ENCODE results near the gene SLC2A4RG. TPM values are rescaled to one million over a fixed set of nuclear protein-coding genes. Genes with fewer than 3 reads are reported as not detected.

The SLC2A4RG gene
- total and polyA plus RNA-seq, 7 experiments from 2014 or later = 3.0 to 136 (median 96.4) TPM

GRCh38 chr20:63759377-63759901, 19.9 kb downstream of the SLC2A4RG start:
- Mint-ChIP-seq H3K36me3 (no peaks in the 10 kb centered on the region), H3K9me3 (peaks cover 0 to 2% (median 0%) of the 10 kb centered on the region in 11 donors), H3K27ac (peak overlapping the region in 1 of 9 donors; percentile 72), H3K27me3 (peaks cover 0 to 33% (median 0%) of the 10 kb centered on the region in 5 donors), H3K4me3 (no peak overlapping the region), H3K4me1 (peaks cover 10 to 20% (median 15%) of the 10 kb centered on the region in 7 donors)
- POLR2A ChIA-PET = no interaction called here
- no peak for DNase-seq
- H3K4me3 ChIP-seq (ENCODE audit: low read length) = no peak overlapping the region
- no peaks in the 10 kb centered on the region for H3K27me3 ChIP-seq (ENCODE audit: control insufficient read depth in 2 of 2, insufficient read depth in 2 of 2, low read length in 2 of 2)
- H3K9me3 ChIP-seq (ENCODE audit: control insufficient read depth in 2 of 3, low read length in 3 of 3) = no peaks in the 10 kb centered on the region
- ATAC-seq = no peak
- H3K36me3 ChIP-seq (ENCODE audit: control insufficient read depth in 2 of 3, insufficient read depth in 3 of 3, low read length in 3 of 3) = no peaks in the 10 kb centered on the region
- intact Hi-C loops (cut with micrococcal nuclease) = no loop called here
- H3K4me1 ChIP-seq (ENCODE audit: control insufficient read depth in 2 of 2, insufficient read depth in 2 of 2, low read length in 2 of 2) = no peaks in the 10 kb centered on the region
- CTCF ChIA-PET = no interaction called here
- H3K27ac ChIP-seq (ENCODE audit: low read depth, low read length) = no peak overlapping the region

- Mint-ChIP-seq H3K36me3 (no peaks in the 10 kb centered on the region), H3K27ac (no peak overlapping the region), H3K4me3 (no peak overlapping the region), H3K4me1 (no peaks in the 10 kb centered on the region), H3K9me3 (no peaks in the 10 kb centered on the region), H3K27me3 (peaks cover 0 to 16% (median 0%) of the 10 kb centered on the region in 5 donors)
- Histone ChIP-seq H3K4me1 (ENCODE audit: control insufficient read depth in 2 of 2, insufficient read depth in 2 of 2, low read length in 2 of 2) (no peaks in the 10 kb centered on the region), H3K36me3 (ENCODE audit: control insufficient read depth in 2 of 3, insufficient read depth in 3 of 3, low read length in 3 of 3) (no peaks in the 10 kb centered on the region), H3K4me3 (ENCODE audit: low read length) (no peak overlapping the region), H3K9me3 (ENCODE audit: control insufficient read depth in 2 of 3, low read length in 3 of 3) (no peaks in the 10 kb centered on the region), H3K27ac (ENCODE audit: low read depth, low read length) (no peak overlapping the region), H3K27me3 (ENCODE audit: control insufficient read depth in 2 of 2, insufficient read depth in 2 of 2, low read length in 2 of 2) (no peaks in the 10 kb centered on the region)
- ChIA-PET POLR2A (no interaction called here), CTCF (no interaction called here)
- ATAC-seq (no peak), DNase-seq (no peak)
- intact Hi-C loops (cut with micrococcal nuclease) = no loop called here
These were observed 25.7 kb downstream of the SLC2A4RG start for GRCh38 chr20:63765082-63765873.

- Histone ChIP-seq H3K36me3 (ENCODE audit: control insufficient read depth in 2 of 3, insufficient read depth in 3 of 3, low read length in 3 of 3) (no peaks in the 10 kb centered on the region), H3K27ac (ENCODE audit: low read depth, low read length) (no peak overlapping the region), H3K27me3 (ENCODE audit: control insufficient read depth in 2 of 2, insufficient read depth in 2 of 2, low read length in 2 of 2) (no peaks in the 10 kb centered on the region), H3K4me1 (ENCODE audit: control insufficient read depth in 2 of 2, insufficient read depth in 2 of 2, low read length in 2 of 2) (no peaks in the 10 kb centered on the region), H3K4me3 (ENCODE audit: low read length) (no peak overlapping the region), H3K9me3 (ENCODE audit: control insufficient read depth in 2 of 3, low read length in 3 of 3) (no peaks in the 10 kb centered on the region)
- no peak for ATAC-seq
- peaks cover 0 to 14% (median 0%) of the 10 kb centered on the region in 5 donors for H3K27me3 Mint-ChIP-seq
- ChIA-PET POLR2A (no interaction called here), CTCF (interaction anchor here (1.3 kb wide), 1 partner anchor 11 kb away, joined by 5 read pairs; no protein-coding TSS in a partner anchor)
- H3K36me3 Mint-ChIP-seq = no peaks in the 10 kb centered on the region
- no peak overlapping the region for H3K4me3 Mint-ChIP-seq
- no peak for DNase-seq
- no peaks in the 10 kb centered on the region for H3K9me3 Mint-ChIP-seq
- no peak overlapping the region for H3K27ac Mint-ChIP-seq
- intact Hi-C loops (cut with micrococcal nuclease) = no loop called here
- H3K4me1 Mint-ChIP-seq = no peaks in the 10 kb centered on the region
These were observed 26.3 kb downstream of the SLC2A4RG start for GRCh38 chr20:63765902-63766301.

GRCh38 chr20:63766695-63767426, 27.3 kb downstream of the SLC2A4RG start:
- H3K9me3 Mint-ChIP-seq = no peaks in the 10 kb centered on the region
- intact Hi-C loops (cut with micrococcal nuclease) = no loop called here
- ChIA-PET CTCF (interaction anchor here (0.6 to 1.3 kb wide), 2 partner anchors 10 to 15 kb away, joined by 5 to 6 read pairs; no protein-coding TSS in a partner anchor), POLR2A (interaction anchor here (1.4 to 1.6 kb wide), 2 partner anchors 16 to 26 kb away, joined by 5 read pairs; no protein-coding TSS in a partner anchor)
- no peaks in the 10 kb centered on the region for H3K4me1 ChIP-seq (ENCODE audit: control insufficient read depth in 2 of 2, insufficient read depth in 2 of 2, low read length in 2 of 2)
- no peaks in the 10 kb centered on the region for H3K4me1 Mint-ChIP-seq
- H3K27ac Mint-ChIP-seq = no peak overlapping the region
- no peaks in the 10 kb centered on the region for H3K36me3 Mint-ChIP-seq
- no peak overlapping the region for H3K4me3 ChIP-seq (ENCODE audit: low read length)
- DNase-seq (no peak), ATAC-seq (no peak)
- peaks cover 0 to 10% (median 0%) of the 10 kb centered on the region in 5 donors for H3K27me3 Mint-ChIP-seq
- no peaks in the 10 kb centered on the region for H3K9me3 ChIP-seq (ENCODE audit: control insufficient read depth in 2 of 3, low read length in 3 of 3)
- no peak overlapping the region for H3K4me3 Mint-ChIP-seq
- no peak overlapping the region for H3K27ac ChIP-seq (ENCODE audit: low read depth, low read length)
- H3K36me3 ChIP-seq (ENCODE audit: control insufficient read depth in 2 of 3, insufficient read depth in 3 of 3, low read length in 3 of 3) = no peaks in the 10 kb centered on the region
- no peaks in the 10 kb centered on the region for H3K27me3 ChIP-seq (ENCODE audit: control insufficient read depth in 2 of 2, insufficient read depth in 2 of 2, low read length in 2 of 2)

- CTCF ChIA-PET = interaction anchor here (0.6 to 1.3 kb wide), 2 partner anchors 9 to 14 kb away, joined by 5 to 6 read pairs; no protein-coding TSS in a partner anchor
- ATAC-seq = no peak
- no peak for DNase-seq
- no peaks in the 10 kb centered on the region for H3K4me1 ChIP-seq (ENCODE audit: control insufficient read depth in 2 of 2, insufficient read depth in 2 of 2, low read length in 2 of 2)
- Mint-ChIP-seq H3K27me3 (peaks cover 0 to 6% (median 0%) of the 10 kb centered on the region in 5 donors), H3K4me3 (no peak overlapping the region), H3K9me3 (no peaks in the 10 kb centered on the region), H3K36me3 (no peaks in the 10 kb centered on the region), H3K27ac (peak overlapping the region in 1 of 9 donors; percentile 67), H3K4me1 (no peaks in the 10 kb centered on the region)
- H3K9me3 ChIP-seq (ENCODE audit: control insufficient read depth in 2 of 3, low read length in 3 of 3) = no peaks in the 10 kb centered on the region
- POLR2A ChIA-PET = interaction anchor here (1.4 to 1.6 kb wide), 2 partner anchors 17 to 27 kb away, joined by 5 read pairs; no protein-coding TSS in a partner anchor
- no peaks in the 10 kb centered on the region for H3K27me3 ChIP-seq (ENCODE audit: control insufficient read depth in 2 of 2, insufficient read depth in 2 of 2, low read length in 2 of 2)
- intact Hi-C loops (cut with micrococcal nuclease) = no loop called here
- no peaks in the 10 kb centered on the region for H3K36me3 ChIP-seq (ENCODE audit: control insufficient read depth in 2 of 3, insufficient read depth in 3 of 3, low read length in 3 of 3)
- H3K27ac ChIP-seq (ENCODE audit: low read depth, low read length) = no peak overlapping the region
- H3K4me3 ChIP-seq (ENCODE audit: low read length) = no peak overlapping the region
These were observed 27.9 kb downstream of the SLC2A4RG start for GRCh38 chr20:63767456-63767855.

- intact Hi-C loops (cut with micrococcal nuclease) = no loop called here
These were observed 28.3 kb downstream of the SLC2A4RG start for GRCh38 chr20:63767886-63768285.

More at GRCh38 chr20:63767886-63768285, 28.3 kb downstream of the SLC2A4RG start:
- H3K36me3 Mint-ChIP-seq = no peaks in the 10 kb centered on the region
- DNase-seq (no peak), ATAC-seq (no peak)
- no peaks in the 10 kb centered on the region for H3K9me3 ChIP-seq (ENCODE audit: control insufficient read depth in 2 of 3, low read length in 3 of 3)
- no peak overlapping the region for H3K27ac ChIP-seq (ENCODE audit: low read depth, low read length)
- H3K36me3 ChIP-seq (ENCODE audit: control insufficient read depth in 2 of 3, insufficient read depth in 3 of 3, low read length in 3 of 3) = no peaks in the 10 kb centered on the region
- H3K4me1 Mint-ChIP-seq = no peaks in the 10 kb centered on the region
- H3K27me3 ChIP-seq (ENCODE audit: control insufficient read depth in 2 of 2, insufficient read depth in 2 of 2, low read length in 2 of 2) = no peaks in the 10 kb centered on the region
- POLR2A ChIA-PET = interaction anchor here (1.4 to 1.6 kb wide), 2 partner anchors 17 to 27 kb away, joined by 5 read pairs; no protein-coding TSS in a partner anchor
- no peaks in the 10 kb centered on the region for H3K9me3 Mint-ChIP-seq
- H3K4me1 ChIP-seq (ENCODE audit: control insufficient read depth in 2 of 2, insufficient read depth in 2 of 2, low read length in 2 of 2) = no peaks in the 10 kb centered on the region
- CTCF ChIA-PET = interaction anchor here (0.7 to 0.9 kb wide), 2 partner anchors 15 to 428 kb away, joined by 3 to 4 read pairs; no protein-coding TSS in a partner anchor
- peaks cover 0 to 6% (median 0%) of the 10 kb centered on the region in 5 donors for H3K27me3 Mint-ChIP-seq
- H3K4me3 ChIP-seq (ENCODE audit: low read length) = no peak overlapping the region
- H3K27ac Mint-ChIP-seq = peak overlapping the region in 1 of 9 donors; percentile 55
- no peak overlapping the region for H3K4me3 Mint-ChIP-seq

Measured in naive thymus-derived CD4-positive, alpha-beta T cell (primary cell).